HAP-1 (cell line): ENCODE measurements around the gene SWI5.
"Not testable (repeated sequence)": the region's sequence is repeated elsewhere in the genome, so short reads cannot be mapped to it uniquely, and the experiment has no call there.

Experiments used
- DNase-seq, 2 experiments: peaks; one replicate each; pipeline ENCODE4 v3.0.0-alpha.2; 2016 to 2020; ENCODE audit warnings: low spot score in 2 of 2
- H3K27me3 ChIP-seq: fragments of 250-450 bp; sonication (Bioruptor Pico); 2 replicates; pipeline ENCODE4 v1.5.1; 2020; ENCODE audit warnings: low read depth, mild to moderate bottlenecking, moderate library complexity
- H3K36me3 ChIP-seq: fragments of 250-450 bp; sonication (Bioruptor Pico); replicated peaks from 2 replicates; pipeline ENCODE4 v1.5.1; 2020; ENCODE audit warnings: mild to moderate bottlenecking
- H3K4me1 ChIP-seq: fragments of 250-450 bp; sonication (Bioruptor Pico); 2 replicates; pipeline ENCODE4 v1.5.1; 2020; ENCODE audit warnings: mild to moderate bottlenecking
- H3K4me3 ChIP-seq: fragments of 250-450 bp; sonication (Bioruptor Pico); 2 replicates; pipeline ENCODE4 v1.5.1; 2020; ENCODE audit warnings: mild to moderate bottlenecking, moderate library complexity
- H3K9me3 ChIP-seq: fragments of 250-450 bp; sonication (Bioruptor Pico); 2 replicates; pipeline ENCODE4 v1.5.1; 2020; ENCODE audit warnings: mild to moderate bottlenecking, moderate library complexity
- in situ Hi-C: fragments of 300-500 bp; cut with MboI; formaldehyde crosslinking; loops from 3 replicates; pipeline ENCODE4 v1.14.3; 2020; ENCODE audit warnings: low sequenced_read_pairs, inconsistent platforms, mixed read lengths

The SWI5 gene

GRCh38 chr9:128279088-128280073, 3.3 kb downstream of the SWI5 start:
- H3K4me1 ChIP-seq, H3K27me3 ChIP-seq, H3K36me3 ChIP-seq, H3K4me3 ChIP-seq, in situ Hi-C loops, DNase-seq, H3K9me3 ChIP-seq: not testable (repeated sequence)

GRCh38 chr9:128280084-128280622, 4.1 kb downstream of the SWI5 start:
- no peaks in the 10 kb centered on the region for H3K27me3 ChIP-seq
- no peaks in the 10 kb centered on the region for H3K9me3 ChIP-seq
- 0 out of 2 replicates have a peak, but pooled peaks cover 5% of the 10 kb centered on the region for H3K4me1 ChIP-seq
- no peak for DNase-seq
- no peak overlapping the region for H3K4me3 ChIP-seq
- in situ Hi-C loops = no loop called here
- H3K36me3 ChIP-seq = no peaks in the 10 kb centered on the region

GRCh38 chr9:128282500-128282899, 6.4 kb downstream of the SWI5 start:
- no peak for DNase-seq
- Histone ChIP-seq H3K4me1 (no peaks in the 10 kb centered on the region), H3K9me3 (no peaks in the 10 kb centered on the region), H3K36me3 (peaks cover 4% of the 10 kb centered on the region; the same call in 1 of the 2 replicates), H3K4me3 (no peak overlapping the region), H3K27me3 (no peaks in the 10 kb centered on the region)
- in situ Hi-C loops = no loop called here

GRCh38 chr9:128285033-128285784, 9.1 kb downstream of the SWI5 start:
- Histone ChIP-seq H3K9me3 (no peaks in the 10 kb centered on the region), H3K27me3 (no peaks in the 10 kb centered on the region), H3K36me3 (peaks cover 9% of the 10 kb centered on the region; the same call in 1 of the 2 replicates), H3K4me1 (no peaks in the 10 kb centered on the region), H3K4me3 (no peak overlapping the region)
- no peak for DNase-seq
- in situ Hi-C loops = no loop called here

GRCh38 chr9:128286440-128286839, 10.4 kb downstream of the SWI5 start:
- Histone ChIP-seq H3K9me3 (no peaks in the 10 kb centered on the region), H3K27me3 (no peaks in the 10 kb centered on the region), H3K4me1 (no peaks in the 10 kb centered on the region), H3K4me3 (no peak overlapping the region), H3K36me3 (peaks cover 9% of the 10 kb centered on the region; the same call in 1 of the 2 replicates)
- DNase-seq = no peak
- in situ Hi-C loops = no loop called here

- H3K9me3 ChIP-seq = no peaks in the 10 kb centered on the region
- H3K27me3 ChIP-seq = no peaks in the 10 kb centered on the region
- in situ Hi-C loops = no loop called here
- H3K36me3 ChIP-seq = peaks cover 9% of the 10 kb centered on the region; the same call in 1 of the 2 replicates
- no peak for DNase-seq
- no peak overlapping the region for H3K4me3 ChIP-seq
- H3K4me1 ChIP-seq = no peaks in the 10 kb centered on the region
These were observed 12.4 kb downstream of the SWI5 start for GRCh38 chr9:128288273-128289004.

- no peak for DNase-seq
- no peak overlapping the region for H3K4me3 ChIP-seq
- H3K9me3 ChIP-seq = no peaks in the 10 kb centered on the region
- in situ Hi-C loops = no loop called here
- 0 out of 2 replicates have a peak, but pooled peaks cover 5% of the 10 kb centered on the region for H3K36me3 ChIP-seq
- no peaks in the 10 kb centered on the region for H3K27me3 ChIP-seq
- H3K4me1 ChIP-seq = no peaks in the 10 kb centered on the region
These were observed 15.9 kb downstream of the SWI5 start for GRCh38 chr9:128292009-128292408.

- in situ Hi-C loops = no loop called here
- DNase-seq = no peak
- H3K9me3 ChIP-seq = no peaks in the 10 kb centered on the region
- 0 out of 2 replicates have a peak, but pooled peaks cover 5% of the 10 kb centered on the region for H3K36me3 ChIP-seq
- no peaks in the 10 kb centered on the region for H3K4me1 ChIP-seq
- no peak overlapping the region for H3K4me3 ChIP-seq
- H3K27me3 ChIP-seq = no peaks in the 10 kb centered on the region
These were observed 17.0 kb downstream of the SWI5 start for GRCh38 chr9:128293091-128293490.

- Histone ChIP-seq H3K4me1 (no peaks in the 10 kb centered on the region), H3K4me3 (no peak overlapping the region)
- in situ Hi-C loops = no loop called here
These were observed 18.1 kb downstream of the SWI5 start for GRCh38 chr9:128294142-128294541.

GRCh38 chr9:128296340-128297220, 20.5 kb downstream of the SWI5 start:
- no peaks in the 10 kb centered on the region for H3K36me3 ChIP-seq
- H3K27me3 ChIP-seq = no peaks in the 10 kb centered on the region
- in situ Hi-C loops = no loop called here
- H3K9me3 ChIP-seq = no peaks in the 10 kb centered on the region
- no peaks in the 10 kb centered on the region for H3K4me1 ChIP-seq
- DNase-seq = no peak
- H3K4me3 ChIP-seq = no peak overlapping the region

More at GRCh38 chr9:128294142-128294541, 18.1 kb downstream of the SWI5 start:
- DNase-seq = no peak
- no peaks in the 10 kb centered on the region for H3K9me3 ChIP-seq
- H3K27me3 ChIP-seq = no peaks in the 10 kb centered on the region
- no peaks in the 10 kb centered on the region for H3K36me3 ChIP-seq

GRCh38 chr9:128297221-128297773, 21.2 kb downstream of the SWI5 start:
- no peaks in the 10 kb centered on the region for H3K4me1 ChIP-seq
- no peaks in the 10 kb centered on the region for H3K27me3 ChIP-seq
- no peaks in the 10 kb centered on the region for H3K36me3 ChIP-seq
- in situ Hi-C loops = no loop called here
- H3K9me3 ChIP-seq = no peaks in the 10 kb centered on the region
- no peak overlapping the region for H3K4me3 ChIP-seq
- DNase-seq = no peak
